ENCODE results near the gene FAM20A. TPM values are rescaled to one million over a fixed set of nuclear protein-coding genes. Genes with fewer than 3 reads are reported as not detected.

Gene FAM20A
- total and polyA plus RNA-seq, 2 experiments from 2014 or later = 15.6 to 15.9 TPM

DNA sequence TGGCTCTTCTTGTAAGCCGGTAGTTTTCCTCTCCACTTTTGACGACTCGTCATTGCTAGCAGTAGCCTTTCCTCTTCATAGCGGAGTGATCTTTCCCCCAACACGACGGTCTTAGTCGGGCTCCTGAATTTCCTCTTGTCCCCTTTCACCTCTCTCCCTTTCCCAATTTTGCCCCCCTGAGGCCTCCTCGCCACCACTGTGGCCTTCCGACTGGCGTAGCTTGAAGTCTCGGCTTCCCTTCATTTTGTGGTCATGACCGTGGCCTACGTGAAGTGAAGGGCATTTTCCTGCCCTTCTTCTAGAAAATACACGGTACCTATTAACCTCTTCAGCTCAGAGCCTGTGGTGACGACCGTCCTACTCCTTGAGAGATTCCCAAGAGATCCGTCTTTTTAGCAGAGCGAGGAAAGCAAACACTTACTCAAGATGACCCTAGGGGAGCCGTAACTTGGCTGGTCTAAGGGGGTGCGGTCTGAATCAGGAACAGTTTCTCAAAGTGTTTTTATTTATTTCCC is 88.2 kb downstream of the FAM20A start:
- H3K9me3 ChIP-seq (ENCODE audit: low read depth) = no peaks in the 10 kb centered on the region
- TF ChIP-seq, protein P1, sequence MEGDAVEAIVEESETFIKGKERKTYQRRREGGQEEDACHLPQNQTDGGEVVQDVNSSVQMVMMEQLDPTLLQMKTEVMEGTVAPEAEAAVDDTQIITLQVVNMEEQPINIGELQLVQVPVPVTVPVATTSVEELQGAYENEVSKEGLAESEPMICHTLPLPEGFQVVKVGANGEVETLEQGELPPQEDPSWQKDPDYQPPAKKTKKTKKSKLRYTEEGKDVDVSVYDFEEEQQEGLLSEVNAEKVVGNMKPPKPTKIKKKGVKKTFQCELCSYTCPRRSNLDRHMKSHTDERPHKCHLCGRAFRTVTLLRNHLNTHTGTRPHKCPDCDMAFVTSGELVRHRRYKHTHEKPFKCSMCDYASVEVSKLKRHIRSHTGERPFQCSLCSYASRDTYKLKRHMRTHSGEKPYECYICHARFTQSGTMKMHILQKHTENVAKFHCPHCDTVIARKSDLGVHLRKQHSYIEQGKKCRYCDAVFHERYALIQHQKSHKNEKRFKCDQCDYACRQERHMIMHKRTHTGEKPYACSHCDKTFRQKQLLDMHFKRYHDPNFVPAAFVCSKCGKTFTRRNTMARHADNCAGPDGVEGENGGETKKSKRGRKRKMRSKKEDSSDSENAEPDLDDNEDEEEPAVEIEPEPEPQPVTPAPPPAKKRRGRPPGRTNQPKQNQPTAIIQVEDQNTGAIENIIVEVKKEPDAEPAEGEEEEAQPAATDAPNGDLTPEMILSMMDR (IDR thresholded peaks at IDR 0.05; ENCODE audit: low read depth, low read length) = no peak
- DNase-seq (ENCODE audit: low read depth in 1 of 2, low spot score in 1 of 2) = peak; percentile 36 to 67
- H3K4me3 ChIP-seq = peak overlapping the region; percentile 91
- H3K4me1 ChIP-seq (ENCODE audit: low read depth) = peaks cover 31% of the 10 kb centered on the region
- H3K27ac ChIP-seq = peak overlapping the region; percentile 97
- H3K27me3 ChIP-seq = no peaks in the 10 kb centered on the region
- H3K36me3 ChIP-seq = peaks cover 21% of the 10 kb centered on the region

DNA sequence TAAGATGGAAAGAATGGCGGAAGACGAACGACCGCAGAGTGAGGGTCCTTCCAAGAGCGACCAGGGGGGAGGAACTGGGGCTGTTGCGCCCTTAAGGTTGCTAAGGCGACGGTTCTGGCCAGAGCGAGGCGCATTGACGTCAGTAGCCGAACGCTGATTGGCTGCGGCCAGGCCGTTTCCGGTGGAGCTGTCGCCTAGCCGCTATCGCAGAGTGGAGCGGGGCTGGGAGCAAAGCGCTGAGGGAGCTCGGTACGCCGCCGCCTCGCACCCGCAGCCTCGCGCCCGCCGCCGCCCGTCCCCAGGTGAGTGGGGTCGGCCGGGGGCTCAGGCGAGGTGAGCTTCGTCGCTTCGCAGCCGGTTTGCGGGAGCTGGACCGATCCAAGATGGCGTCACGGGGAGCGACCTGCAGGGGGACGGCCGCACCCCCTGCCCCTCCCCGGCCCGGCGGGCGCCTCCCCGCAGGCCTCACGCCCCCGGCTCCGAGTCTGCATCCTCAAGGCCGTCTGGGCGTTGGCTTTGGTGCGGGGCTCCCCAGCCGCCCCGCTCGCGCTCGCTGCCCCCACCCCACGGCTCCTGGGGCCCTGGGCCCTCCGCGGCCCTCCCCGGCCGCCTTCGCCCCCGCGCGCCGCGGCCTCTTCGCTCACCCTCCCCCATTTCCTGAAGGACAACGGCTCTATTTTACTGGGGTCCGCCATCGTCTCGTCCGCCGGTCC is 88.8 kb downstream of the FAM20A start, which contains the start of gene PRKAR1A:
Gene PRKAR1A (plus strand): TSS at position 184 of the 713 bp plus-strand sequence. CDS start 2,970 bp downstream, outside the sequence.
- no peaks in the 10 kb centered on the region for H3K27me3 ChIP-seq
- DNase-seq (ENCODE audit: low read depth in 1 of 2, low spot score in 1 of 2) = peak; percentile 97
- peaks cover 20% of the 10 kb centered on the region for H3K36me3 ChIP-seq
- H3K27ac ChIP-seq = peak within 1 kb of the TSS; percentile 97
- no peaks in the 10 kb centered on the region for H3K9me3 ChIP-seq (ENCODE audit: low read depth)
- peaks cover 31% of the 10 kb centered on the region for H3K4me1 ChIP-seq (ENCODE audit: low read depth)
- TF ChIP-seq, protein P1 (IDR thresholded peaks at IDR 0.05; ENCODE audit: low read depth, low read length) = no peak
- H3K4me3 ChIP-seq = peak within 1 kb of the TSS; percentile 91

DNA sequence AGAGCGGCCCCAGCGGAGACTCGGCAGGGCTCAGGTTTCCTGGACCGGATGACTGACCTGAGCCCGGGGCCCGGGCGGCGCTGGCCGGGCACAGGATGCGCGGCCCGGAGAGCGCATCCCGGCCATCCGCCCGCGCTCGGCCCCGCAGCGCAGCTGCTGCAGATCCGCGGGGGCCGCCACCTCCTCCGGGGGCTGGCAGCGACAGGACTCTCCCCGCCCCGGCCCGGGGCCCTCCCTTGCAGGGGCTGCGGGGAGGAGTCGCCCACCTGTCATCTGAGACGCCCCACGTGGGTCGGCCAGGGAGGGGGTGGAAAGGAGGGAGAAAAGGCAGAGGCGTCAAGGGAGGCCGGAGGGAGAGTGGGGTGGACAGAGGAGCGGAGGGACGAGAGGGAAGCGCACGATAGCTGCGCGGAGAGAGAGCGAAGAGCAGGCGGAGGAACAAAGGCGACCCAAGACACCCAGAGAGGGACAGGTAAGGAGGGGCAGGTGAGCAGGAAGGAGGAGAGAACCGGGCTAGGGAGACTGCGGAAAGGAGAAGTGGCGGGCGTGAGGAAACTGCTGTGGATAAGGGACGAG is 89.4 kb downstream of the FAM20A start:
- TF ChIP-seq, protein P1 (IDR thresholded peaks at IDR 0.05; ENCODE audit: low read depth, low read length) = no peak
- Histone ChIP-seq H3K9me3 (ENCODE audit: low read depth) (no peaks in the 10 kb centered on the region), H3K27me3 (no peaks in the 10 kb centered on the region), H3K4me1 (ENCODE audit: low read depth) (peaks cover 31% of the 10 kb centered on the region), H3K27ac (peak overlapping the region; percentile 97), H3K4me3 (peak overlapping the region; percentile 91), H3K36me3 (peaks cover 14% of the 10 kb centered on the region)
- DNase-seq (ENCODE audit: low read depth in 1 of 2, low spot score in 1 of 2) = peak; percentile 84 to 92

DNA sequence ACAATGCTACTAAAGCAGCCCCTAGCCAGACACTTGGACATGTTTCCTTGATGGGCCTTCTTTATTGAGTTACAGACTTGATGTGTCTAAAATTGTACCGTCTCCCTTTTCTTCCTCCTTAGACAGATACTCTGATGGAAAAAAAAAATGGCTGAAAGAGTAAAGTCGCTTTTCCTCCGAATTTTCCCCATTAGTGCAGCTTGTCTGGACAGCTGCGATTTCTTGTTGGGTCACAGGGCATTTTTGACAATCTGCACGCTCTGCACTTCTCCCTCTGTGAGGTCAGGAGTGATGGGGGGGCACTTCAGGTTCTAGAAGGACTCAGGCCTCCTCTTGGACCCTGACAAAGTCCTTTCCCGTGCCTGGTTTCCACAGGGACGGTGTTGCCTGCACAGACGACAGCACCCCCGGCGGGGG is 89.9 kb downstream of the FAM20A start:
- no peak for DNase-seq (ENCODE audit: low read depth in 1 of 2, low spot score in 1 of 2)
- no peaks in the 10 kb centered on the region for H3K27me3 ChIP-seq

More for the DNA sequence above, 89.9 kb downstream of the FAM20A start:
- peak overlapping the region; percentile 97 for H3K27ac ChIP-seq
- peak overlapping the region; percentile 91 for H3K4me3 ChIP-seq
- H3K4me1 ChIP-seq (ENCODE audit: low read depth) = peaks cover 31% of the 10 kb centered on the region
- H3K9me3 ChIP-seq (ENCODE audit: low read depth) = no peaks in the 10 kb centered on the region
- TF ChIP-seq, protein P1 (IDR thresholded peaks at IDR 0.05; ENCODE audit: low read depth, low read length) = no peak
- peaks cover 9% of the 10 kb centered on the region for H3K36me3 ChIP-seq
